ENCODE results near the gene SUN5. TPM values are rescaled to one million over a fixed set of nuclear protein-coding genes. Genes with fewer than 3 reads are reported as not detected.

The SUN5 gene
- total RNA-seq, 1 donor = not detected

DNA sequence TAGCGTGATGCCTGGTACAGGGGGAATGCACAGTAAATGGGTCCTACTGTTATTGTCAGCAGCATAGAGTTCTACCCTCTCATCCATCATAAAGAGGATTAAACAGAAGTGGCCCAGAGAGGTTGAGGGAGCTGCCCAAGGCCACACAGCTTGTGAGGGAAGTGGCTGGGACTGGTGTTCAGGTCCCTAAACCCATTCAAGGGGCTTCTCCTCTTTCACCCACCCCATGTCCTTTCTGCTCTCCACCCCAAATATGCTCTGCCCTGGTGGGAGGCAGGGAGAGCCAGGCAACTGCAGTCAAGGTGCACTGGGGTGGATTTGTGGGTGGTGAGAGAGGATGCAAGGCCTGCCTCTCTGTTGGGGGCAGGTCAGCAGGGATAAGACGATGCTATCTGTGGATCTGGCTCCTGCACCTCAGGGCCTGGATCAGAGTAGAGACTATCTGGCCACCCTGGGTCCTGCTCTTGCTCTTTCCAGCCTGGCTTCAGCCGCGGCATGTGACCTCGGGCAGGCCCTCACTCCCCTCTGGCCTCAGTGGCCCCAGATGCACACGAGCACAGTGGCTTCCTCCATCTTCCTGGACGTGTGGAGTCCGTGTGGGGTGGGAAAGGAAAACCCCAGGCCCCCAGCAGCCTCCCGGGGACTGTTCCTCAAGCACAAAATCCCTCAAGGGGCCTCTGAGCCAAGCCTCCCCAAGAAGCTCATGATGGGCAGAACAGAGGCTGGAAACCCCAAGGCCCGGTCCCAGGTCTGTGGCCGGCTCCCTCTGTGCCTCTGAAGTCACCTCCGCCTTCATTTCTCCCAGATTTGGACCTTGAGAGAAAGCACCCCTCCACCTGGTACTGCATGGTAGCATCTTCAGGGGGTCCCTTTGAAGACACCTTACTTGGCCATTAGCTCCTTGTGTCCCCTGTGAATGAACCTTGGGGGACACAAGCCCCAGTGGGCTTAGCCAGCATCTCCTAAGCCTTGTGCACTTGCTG lies 23.8 kb upstream of the SUN5 start:
- TF ChIP-seq, protein P1, sequence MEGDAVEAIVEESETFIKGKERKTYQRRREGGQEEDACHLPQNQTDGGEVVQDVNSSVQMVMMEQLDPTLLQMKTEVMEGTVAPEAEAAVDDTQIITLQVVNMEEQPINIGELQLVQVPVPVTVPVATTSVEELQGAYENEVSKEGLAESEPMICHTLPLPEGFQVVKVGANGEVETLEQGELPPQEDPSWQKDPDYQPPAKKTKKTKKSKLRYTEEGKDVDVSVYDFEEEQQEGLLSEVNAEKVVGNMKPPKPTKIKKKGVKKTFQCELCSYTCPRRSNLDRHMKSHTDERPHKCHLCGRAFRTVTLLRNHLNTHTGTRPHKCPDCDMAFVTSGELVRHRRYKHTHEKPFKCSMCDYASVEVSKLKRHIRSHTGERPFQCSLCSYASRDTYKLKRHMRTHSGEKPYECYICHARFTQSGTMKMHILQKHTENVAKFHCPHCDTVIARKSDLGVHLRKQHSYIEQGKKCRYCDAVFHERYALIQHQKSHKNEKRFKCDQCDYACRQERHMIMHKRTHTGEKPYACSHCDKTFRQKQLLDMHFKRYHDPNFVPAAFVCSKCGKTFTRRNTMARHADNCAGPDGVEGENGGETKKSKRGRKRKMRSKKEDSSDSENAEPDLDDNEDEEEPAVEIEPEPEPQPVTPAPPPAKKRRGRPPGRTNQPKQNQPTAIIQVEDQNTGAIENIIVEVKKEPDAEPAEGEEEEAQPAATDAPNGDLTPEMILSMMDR (IDR thresholded peaks at IDR 0.05; ENCODE audit: insufficient read depth, low read depth, low read length) = no peak
- DNase-seq (ENCODE audit: low read depth) = no peak
- no peak overlapping the region for H3K4me3 ChIP-seq (ENCODE audit: low read depth, low read length)

DNA sequence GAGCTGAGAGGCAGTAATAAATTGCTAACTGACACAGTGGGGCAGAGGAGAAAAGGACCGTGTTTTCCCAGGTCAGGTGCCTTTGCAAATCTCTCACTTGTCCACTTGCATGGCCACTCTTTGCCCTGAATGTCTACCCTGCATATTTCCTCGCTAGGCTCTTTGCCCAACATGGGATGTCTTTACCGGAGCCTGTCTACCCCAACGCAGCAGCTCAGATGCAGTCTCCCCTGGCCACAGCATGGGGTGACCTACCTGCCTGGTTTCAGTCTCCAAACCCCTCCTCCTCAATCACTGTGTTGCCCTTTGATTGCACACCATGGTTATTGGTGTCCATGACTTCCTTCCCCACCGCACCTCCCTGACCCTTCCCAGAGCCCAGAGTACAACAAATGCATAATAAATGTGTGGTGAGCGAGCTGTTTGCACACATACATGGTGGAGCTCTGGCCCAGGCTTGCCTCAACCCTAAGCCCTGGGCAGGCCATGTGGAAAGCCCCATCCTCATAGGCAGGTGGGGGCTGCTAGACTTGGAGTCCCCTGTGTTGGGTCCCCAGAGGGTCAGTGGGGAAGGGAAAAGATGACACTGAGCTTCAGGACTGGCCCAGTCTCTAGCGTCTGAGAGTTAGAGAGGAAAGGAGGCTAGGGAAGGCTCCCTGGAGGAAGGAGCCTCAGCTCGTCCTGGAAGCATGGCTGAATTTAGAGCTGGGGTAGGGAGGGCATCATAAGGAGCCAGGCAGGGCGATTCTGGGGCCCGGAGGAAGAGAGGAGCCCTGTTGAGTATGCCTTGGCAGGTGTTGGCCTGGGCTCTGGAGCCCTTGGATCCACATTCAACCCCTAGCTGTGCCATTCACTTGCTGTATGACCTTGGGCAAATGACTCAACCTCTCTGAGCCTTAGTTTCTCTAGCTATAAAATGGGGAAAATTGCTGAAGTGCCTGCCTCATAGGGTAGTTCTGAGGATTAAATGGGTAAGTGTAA lies 22.8 kb upstream of the SUN5 start:
- DNase-seq (ENCODE audit: low read depth) = no peak
- TF ChIP-seq, protein P1 (IDR thresholded peaks at IDR 0.05; ENCODE audit: insufficient read depth, low read depth, low read length) = no peak
- no peak overlapping the region for H3K4me3 ChIP-seq (ENCODE audit: low read depth, low read length)

DNA sequence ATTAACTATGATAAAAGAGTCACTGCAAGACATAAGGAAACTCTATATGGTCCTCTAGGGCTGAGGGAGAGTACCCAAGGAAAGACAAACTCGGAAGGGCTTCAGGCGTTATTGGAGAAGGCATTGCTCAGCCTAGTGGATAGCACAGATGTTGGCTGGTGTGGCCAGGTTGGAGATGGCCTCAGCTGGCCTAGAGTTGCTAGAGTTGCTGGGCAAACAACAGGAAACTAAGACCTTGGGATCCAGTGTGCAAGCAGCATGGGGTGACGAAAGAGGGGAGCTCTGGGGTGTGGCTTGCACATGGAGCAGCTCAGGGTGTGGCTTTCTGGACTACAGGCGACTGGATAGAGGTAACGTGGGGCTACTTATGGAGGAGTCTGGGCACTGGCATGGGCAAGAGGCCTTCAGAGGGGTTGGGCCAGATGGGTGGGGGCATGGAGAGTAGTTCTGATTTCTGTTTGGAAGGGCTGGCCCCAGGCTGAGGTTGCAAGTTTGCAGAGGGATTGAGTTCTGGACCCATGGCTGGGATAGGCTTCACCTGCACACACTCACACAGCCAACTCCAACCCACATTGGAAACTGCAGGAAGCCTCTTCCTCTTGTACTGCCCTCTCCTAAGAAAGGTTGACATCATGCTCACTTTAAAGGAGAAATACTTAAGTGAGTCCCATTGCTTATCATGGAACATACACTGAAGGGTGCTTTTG lies 22.0 kb upstream of the SUN5 start:
- H3K4me3 ChIP-seq (ENCODE audit: low read depth, low read length) = no peak overlapping the region
- TF ChIP-seq, protein P1 (IDR thresholded peaks at IDR 0.05; ENCODE audit: insufficient read depth, low read depth, low read length) = no peak
- no peak for DNase-seq (ENCODE audit: low read depth)

DNA sequence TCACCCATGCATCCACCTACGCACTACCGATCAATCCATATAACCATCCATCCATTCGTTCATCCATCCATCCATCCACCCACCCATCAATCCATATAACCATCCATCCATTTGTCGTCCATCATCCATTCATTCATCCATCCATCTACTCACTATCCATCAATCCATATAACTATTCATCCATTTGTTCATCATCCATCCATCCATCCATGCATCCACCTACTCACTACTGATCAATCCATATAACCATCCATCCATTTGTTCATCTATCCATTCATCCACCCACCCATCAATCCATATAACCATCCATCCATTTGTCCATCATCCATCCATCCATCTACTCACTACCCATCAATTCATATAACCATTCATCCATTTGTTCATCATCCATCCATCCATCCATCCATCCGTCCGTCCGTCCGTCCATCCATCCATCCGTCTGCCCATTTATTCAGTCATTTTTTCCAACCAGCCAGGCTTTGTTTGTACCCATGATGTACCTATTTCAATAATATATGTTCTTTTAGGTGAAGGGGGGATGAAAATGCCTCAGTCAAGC lies 21.2 kb upstream of the SUN5 start:
- H3K4me3 ChIP-seq (ENCODE audit: low read depth, low read length) = no peak overlapping the region
- TF ChIP-seq, protein P1 (IDR thresholded peaks at IDR 0.05; ENCODE audit: insufficient read depth, low read depth, low read length) = no peak
- no peak for DNase-seq (ENCODE audit: low read depth)

DNA sequence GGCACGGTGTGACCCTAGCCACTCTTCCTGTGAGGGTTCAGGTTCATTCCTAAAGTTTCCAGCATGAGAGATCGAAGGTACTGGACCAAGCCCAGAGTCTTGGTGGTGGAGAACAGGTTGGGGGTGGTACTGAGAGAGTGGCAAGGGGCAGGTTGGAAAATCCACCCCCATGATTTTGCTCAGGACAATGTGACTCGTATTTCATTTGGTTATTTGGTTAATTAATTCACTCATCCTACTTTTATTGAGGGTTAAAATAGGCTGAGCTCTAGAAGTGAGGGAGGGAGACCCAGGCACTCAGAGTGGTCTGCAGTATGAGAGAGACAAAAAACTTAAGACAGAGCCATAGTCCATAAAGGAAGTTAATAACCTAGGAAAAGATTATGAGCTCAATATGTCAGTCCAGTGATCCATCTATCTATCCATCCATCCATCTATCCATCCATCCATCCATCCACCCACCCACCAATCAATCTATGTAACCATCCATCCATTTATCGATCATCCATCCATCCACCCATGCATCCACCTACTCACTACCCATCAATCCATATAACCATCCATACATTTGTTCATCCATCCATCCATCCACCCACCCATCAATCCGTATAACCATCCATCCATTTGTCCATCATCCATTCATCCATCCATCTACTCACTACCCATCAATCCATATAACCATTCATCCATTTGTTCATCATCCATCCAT lies 20.5 kb upstream of the SUN5 start:
- H3K4me3 ChIP-seq (ENCODE audit: low read depth, low read length) = no peak overlapping the region
- no peak for DNase-seq (ENCODE audit: low read depth)
- TF ChIP-seq, protein P1 (IDR thresholded peaks at IDR 0.05; ENCODE audit: insufficient read depth, low read depth, low read length) = no peak
